ENCODE measurements around the gene PHKA2. TPM values are rescaled to one million over a fixed set of nuclear protein-coding genes. Genes with fewer than 3 reads are reported as not detected.

PHKA2 gene
- total RNA-seq, 1 donor from 2014 or later = 16.6 TPM

DNA sequence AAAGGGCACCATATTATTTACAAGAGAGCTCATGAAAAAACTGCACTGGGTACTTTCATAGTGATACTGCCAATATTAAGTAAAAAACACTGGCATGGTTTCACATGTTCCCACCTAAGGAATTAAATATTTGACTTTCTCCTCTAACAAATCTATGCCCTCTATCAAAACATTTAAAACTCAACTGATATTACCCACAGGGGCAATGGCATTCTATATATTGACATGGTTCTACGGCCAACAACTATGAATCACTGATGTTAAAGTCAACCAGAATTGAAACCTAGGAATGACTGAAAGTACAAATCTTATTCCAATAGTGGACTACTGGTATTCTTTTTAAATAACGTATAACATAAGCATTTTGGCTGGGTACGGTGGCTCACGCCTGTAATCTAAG, 28.2 kb downstream of the PHKA2 start:
- Histone ChIP-seq H3K27me3 (ENCODE audit: control insufficient read depth, insufficient read depth, low read length) (no peaks in the 10 kb centered on the region), H3K36me3 (ENCODE audit: control insufficient read depth, insufficient read depth, low read length) (peaks cover 2% of the 10 kb centered on the region), H3K4me3 (ENCODE audit: low read depth, low read length) (no peak overlapping the region)
- DNase-seq (ENCODE audit: low read depth) = no peak
- FAIRE-seq = no peak
- TF ChIP-seq, protein P1, sequence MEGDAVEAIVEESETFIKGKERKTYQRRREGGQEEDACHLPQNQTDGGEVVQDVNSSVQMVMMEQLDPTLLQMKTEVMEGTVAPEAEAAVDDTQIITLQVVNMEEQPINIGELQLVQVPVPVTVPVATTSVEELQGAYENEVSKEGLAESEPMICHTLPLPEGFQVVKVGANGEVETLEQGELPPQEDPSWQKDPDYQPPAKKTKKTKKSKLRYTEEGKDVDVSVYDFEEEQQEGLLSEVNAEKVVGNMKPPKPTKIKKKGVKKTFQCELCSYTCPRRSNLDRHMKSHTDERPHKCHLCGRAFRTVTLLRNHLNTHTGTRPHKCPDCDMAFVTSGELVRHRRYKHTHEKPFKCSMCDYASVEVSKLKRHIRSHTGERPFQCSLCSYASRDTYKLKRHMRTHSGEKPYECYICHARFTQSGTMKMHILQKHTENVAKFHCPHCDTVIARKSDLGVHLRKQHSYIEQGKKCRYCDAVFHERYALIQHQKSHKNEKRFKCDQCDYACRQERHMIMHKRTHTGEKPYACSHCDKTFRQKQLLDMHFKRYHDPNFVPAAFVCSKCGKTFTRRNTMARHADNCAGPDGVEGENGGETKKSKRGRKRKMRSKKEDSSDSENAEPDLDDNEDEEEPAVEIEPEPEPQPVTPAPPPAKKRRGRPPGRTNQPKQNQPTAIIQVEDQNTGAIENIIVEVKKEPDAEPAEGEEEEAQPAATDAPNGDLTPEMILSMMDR (IDR thresholded peaks at IDR 0.05; ENCODE audit: insufficient read depth, low read length, severe bottlenecking) = no peak

DNA sequence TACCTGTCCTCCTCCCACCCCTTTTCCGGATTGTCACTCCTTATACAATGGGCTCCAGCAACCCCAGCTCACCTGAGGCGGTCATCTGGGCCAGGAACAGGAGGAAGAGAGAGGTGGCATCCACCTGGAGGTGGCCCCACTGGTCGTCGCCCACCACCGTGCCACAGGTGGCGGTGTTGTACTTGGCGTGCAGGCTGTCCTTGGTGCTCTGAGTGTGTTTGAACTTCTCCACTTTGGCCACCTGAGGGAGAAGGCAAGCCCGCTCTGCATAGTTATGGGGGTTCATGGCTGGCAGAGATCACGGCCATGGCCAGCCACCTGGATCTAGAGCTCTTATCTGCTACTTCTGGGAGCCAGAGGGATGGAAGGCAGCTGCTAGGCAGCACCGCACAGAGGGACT, 32.9 kb downstream of the PHKA2 start:
- no peak for FAIRE-seq
- peaks cover 3% of the 10 kb centered on the region for H3K36me3 ChIP-seq (ENCODE audit: control insufficient read depth, insufficient read depth, low read length)

DNA sequence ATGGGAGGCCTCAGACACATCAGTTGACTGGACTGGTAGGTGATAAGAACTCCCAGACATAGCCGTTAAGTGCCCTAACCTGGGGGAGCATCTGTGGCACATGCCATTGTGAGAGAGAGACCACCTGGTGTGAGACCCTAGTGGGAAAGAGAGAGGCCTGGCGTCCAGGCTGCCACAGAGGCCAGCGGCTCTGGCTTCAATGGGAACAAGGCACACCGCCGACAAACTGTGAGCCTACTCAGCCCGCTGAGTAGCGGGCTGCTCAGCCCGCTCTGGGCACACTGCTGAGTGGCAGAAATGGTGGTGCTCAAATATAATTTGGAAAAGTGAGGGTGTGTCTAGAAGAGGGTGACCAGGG, 34.0 kb downstream of the PHKA2 start:
- DNase-seq (ENCODE audit: low read depth) = no peak
- H3K27me3 ChIP-seq (ENCODE audit: control insufficient read depth, insufficient read depth, low read length) = no peaks in the 10 kb centered on the region
- H3K36me3 ChIP-seq (ENCODE audit: control insufficient read depth, insufficient read depth, low read length) = peaks cover 3% of the 10 kb centered on the region
- FAIRE-seq = no peak
- H3K4me3 ChIP-seq (ENCODE audit: low read depth, low read length) = no peak overlapping the region
- TF ChIP-seq, protein P1 (IDR thresholded peaks at IDR 0.05; ENCODE audit: insufficient read depth, low read length, severe bottlenecking) = no peak

More for the DNA sequence above, 32.9 kb downstream of the PHKA2 start:
- H3K4me3 ChIP-seq (ENCODE audit: low read depth, low read length) = no peak overlapping the region
- H3K27me3 ChIP-seq (ENCODE audit: control insufficient read depth, insufficient read depth, low read length) = no peaks in the 10 kb centered on the region
- no peak for DNase-seq (ENCODE audit: low read depth)
- TF ChIP-seq, protein P1 (IDR thresholded peaks at IDR 0.05; ENCODE audit: insufficient read depth, low read length, severe bottlenecking) = no peak

DNA sequence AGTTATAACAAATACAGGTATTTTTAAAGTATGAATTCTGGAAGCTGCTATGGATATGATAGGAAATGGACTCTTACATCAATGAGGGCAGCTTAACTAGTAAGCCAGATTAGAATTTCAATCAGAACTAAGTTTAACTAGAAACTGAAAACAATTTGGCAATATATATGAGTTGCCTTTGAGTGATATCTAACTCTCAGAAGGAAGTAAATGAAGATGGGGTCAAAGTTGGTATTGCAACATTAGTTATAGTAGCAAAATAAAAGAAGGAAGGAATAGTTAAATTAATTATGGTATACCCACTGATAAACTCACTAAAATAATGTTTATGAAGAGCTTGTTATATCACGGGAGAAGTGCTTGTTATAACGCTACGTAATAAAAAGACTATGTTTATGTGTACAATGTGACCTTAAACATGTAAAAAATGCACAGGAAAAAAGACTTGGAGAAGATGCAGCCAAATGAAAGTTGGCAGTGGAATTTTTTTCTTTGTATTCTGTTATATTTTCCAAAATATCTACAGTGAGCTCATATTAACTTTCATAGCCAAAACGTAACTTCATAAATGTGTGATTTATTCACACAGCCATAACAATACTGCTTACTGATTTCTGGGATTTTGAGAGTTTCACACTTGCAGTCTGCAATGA, 34.5 kb downstream of the PHKA2 start:
- Histone ChIP-seq H3K27me3 (ENCODE audit: control insufficient read depth, insufficient read depth, low read length) (no peaks in the 10 kb centered on the region), H3K36me3 (ENCODE audit: control insufficient read depth, insufficient read depth, low read length) (peaks cover 3% of the 10 kb centered on the region), H3K4me3 (ENCODE audit: low read depth, low read length) (no peak overlapping the region)
- TF ChIP-seq, protein P1 (IDR thresholded peaks at IDR 0.05; ENCODE audit: insufficient read depth, low read length, severe bottlenecking) = no peak
- FAIRE-seq (no peak), DNase-seq (ENCODE audit: low read depth) (no peak)

DNA sequence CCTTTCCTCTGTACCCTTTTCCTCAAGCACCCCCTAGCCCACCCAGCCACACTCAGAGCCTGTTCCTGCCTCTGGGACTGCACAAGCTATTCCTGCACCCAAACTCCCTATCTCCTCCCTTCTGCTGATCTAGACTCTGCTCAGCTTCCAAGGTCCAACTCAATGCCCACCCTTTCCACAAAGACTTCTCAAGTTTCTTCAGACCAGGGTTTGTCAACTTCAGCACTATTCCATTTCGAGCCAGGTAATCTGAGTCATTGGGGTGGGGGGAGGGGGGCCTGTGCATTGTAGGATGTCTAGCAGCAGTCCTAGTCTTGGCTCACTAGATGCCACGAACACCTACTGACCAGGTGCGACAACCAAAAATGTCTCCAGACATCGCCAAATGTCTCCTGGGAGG, 37.3 kb downstream of the PHKA2 start:
- no peaks in the 10 kb centered on the region for H3K27me3 ChIP-seq (ENCODE audit: control insufficient read depth, insufficient read depth, low read length)
- FAIRE-seq (no peak), DNase-seq (ENCODE audit: low read depth) (no peak)
- peaks cover 3% of the 10 kb centered on the region for H3K36me3 ChIP-seq (ENCODE audit: control insufficient read depth, insufficient read depth, low read length)
- TF ChIP-seq, protein P1 (IDR thresholded peaks at IDR 0.05; ENCODE audit: insufficient read depth, low read length, severe bottlenecking) = no peak
- H3K4me3 ChIP-seq (ENCODE audit: low read depth, low read length) = no peak overlapping the region

DNA sequence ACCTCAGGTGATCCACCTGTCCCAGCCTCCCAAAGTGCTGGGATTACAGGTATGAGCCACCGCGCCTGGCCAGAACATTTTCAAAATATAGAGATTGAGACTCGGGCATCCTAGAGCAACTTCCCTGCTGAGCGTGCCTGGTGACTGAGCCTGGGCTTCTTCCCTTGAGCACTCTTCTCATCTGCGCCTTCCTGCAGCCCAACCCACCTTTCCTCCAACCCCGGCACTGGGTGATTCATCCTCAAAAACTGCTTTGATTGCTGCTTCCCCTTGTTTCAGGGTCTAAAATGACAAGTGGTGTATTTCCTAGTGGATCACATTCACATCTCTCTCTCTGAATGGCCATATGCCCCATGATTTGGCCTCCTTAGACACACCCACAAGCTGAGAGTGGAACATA, 37.8 kb downstream of the PHKA2 start:
- H3K4me3 ChIP-seq (ENCODE audit: low read depth, low read length) = no peak overlapping the region
- H3K27me3 ChIP-seq (ENCODE audit: control insufficient read depth, insufficient read depth, low read length) = no peaks in the 10 kb centered on the region
- FAIRE-seq = no peak
- peaks cover 2% of the 10 kb centered on the region for H3K36me3 ChIP-seq (ENCODE audit: control insufficient read depth, insufficient read depth, low read length)
- TF ChIP-seq, protein P1 (IDR thresholded peaks at IDR 0.05; ENCODE audit: insufficient read depth, low read length, severe bottlenecking) = no peak
- no peak for DNase-seq (ENCODE audit: low read depth)

Data from bronchial epithelial cell (primary cell).